Activated naive CD4-positive, alpha-beta T cell treated with anti-CD3 and anti-CD28 coated beads, Interleukin-2, amount 50 U/mL, for 24 hours (primary cell): ENCODE data around the gene S100A10.

Experiments
- H3K27ac Mint-ChIP-seq: one replicate; pipeline ENCODE4 v1.8.0; 2021; ENCODE audit warnings: mild to moderate bottlenecking, mixed read lengths
- H3K27me3 Mint-ChIP-seq: one replicate; pipeline ENCODE4 v1.8.0; 2021; ENCODE audit warnings: mixed read lengths
- H3K36me3 Mint-ChIP-seq: one replicate; pipeline ENCODE4 v1.8.0; 2021; ENCODE audit warnings: mixed read lengths
- H3K4me1 Mint-ChIP-seq: one replicate; pipeline ENCODE4 v1.8.0; 2021; ENCODE audit warnings: mixed read lengths
- H3K4me3 Mint-ChIP-seq: one replicate; pipeline ENCODE4 v1.8.0; 2021; ENCODE audit warnings: mild to moderate bottlenecking, mixed read lengths
- H3K9me3 Mint-ChIP-seq: one replicate; pipeline ENCODE4 v1.8.0; 2021; ENCODE audit warnings: mixed read lengths

Gene S100A10

DNA sequence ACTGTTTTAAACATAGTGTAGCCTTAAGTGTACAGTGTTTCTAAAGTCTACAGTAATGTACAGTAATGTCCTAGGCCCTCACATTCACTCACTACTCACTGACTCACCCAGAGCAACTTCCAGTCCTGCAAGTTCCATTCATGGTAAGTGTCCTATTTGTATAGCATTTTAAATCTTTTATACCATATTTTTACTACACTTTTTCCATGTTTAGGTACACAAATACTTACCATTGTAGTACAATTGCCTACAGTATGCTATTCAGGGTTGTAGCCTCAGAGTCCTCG is 3.6 kb upstream of the S100A10 start:
- H3K36me3 Mint-ChIP-seq, result no peaks in the 10 kb centered on the region
- H3K4me1 Mint-ChIP-seq, result peaks cover 22% of the 10 kb centered on the region
- no peak overlapping the region for H3K4me3 Mint-ChIP-seq
- no peaks in the 10 kb centered on the region for H3K27me3 Mint-ChIP-seq
- no peaks in the 10 kb centered on the region for H3K9me3 Mint-ChIP-seq
- H3K27ac Mint-ChIP-seq, result peak overlapping the region; percentile 35

DNA sequence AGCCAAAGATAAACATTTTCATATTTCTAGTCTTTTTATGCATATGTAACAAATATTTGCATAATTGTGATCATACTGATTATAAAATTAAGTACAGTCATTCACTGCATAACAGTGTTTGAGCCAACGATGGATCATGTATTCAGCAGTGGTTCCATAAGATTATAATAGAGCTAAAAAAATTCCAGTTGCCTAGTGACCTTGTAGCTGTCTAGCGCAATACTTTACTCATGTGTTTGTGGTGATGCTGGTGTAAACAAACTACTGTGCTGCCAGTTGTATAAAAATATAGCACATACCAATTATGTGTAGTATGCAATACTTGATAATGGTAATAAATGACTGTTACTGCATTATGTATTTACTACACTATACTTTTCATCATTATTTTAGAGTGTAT is 2.1 kb upstream of the S100A10 start:
- no peaks in the 10 kb centered on the region for H3K36me3 Mint-ChIP-seq
- no peak overlapping the region for H3K4me3 Mint-ChIP-seq
- no peaks in the 10 kb centered on the region for H3K27me3 Mint-ChIP-seq
- peaks cover 36% of the 10 kb centered on the region for H3K4me1 Mint-ChIP-seq
- no peak overlapping the region for H3K27ac Mint-ChIP-seq
- H3K9me3 Mint-ChIP-seq, result no peaks in the 10 kb centered on the region

DNA sequence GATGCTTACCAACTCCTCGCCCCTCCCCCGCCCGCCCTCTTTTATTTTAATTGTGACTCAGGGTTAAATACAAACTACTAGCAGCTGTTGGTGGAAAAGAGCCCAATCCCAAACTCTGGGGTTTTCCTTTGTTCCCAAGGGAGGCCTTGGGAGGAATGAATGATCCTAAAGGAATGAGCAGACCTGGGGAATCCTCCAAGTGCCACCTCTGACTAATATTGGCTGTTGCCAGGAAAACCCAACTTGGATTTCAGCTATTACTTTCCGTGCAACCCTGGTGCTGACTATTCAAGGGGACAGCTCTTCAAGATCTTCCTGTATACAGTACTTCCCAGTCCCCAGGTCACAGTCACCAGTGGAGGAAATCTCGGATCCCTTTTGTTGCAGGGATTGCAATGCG is 1.3 kb upstream of the S100A10 start:
- no peak overlapping the region for H3K27ac Mint-ChIP-seq

DNA sequence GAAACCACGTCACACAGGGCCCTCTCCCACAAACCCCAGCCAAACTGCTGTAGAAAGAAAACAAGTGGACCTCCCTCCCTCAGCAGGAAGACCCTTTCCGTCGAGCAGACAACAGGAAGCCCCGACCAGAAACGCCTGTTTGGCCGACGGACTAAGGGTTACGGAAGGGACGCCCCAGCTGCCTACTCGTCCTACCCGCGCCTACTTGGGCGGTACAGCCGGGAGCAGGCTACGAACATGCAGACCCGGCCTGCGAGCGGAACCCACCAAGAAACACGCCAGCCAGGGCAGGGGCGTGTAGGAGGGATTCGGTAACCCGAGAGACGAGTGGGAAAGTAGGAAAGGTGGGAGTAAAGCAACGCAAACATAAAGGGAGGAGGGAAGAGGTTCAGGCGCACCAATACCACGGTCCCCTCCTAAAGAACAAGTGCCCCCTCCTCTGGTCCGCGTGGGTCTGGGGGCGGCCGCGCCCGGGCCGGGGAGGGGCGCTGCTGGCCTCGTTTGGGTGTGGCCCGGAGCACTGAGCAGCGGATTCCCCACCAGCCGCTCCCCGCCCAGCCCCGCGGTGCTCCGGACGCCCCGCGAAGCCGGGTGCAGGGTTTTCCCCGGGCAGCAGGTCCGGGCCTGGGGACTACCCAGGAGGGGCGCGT is 450 bp downstream of the S100A10 start:
- no peaks in the 10 kb centered on the region for H3K36me3 Mint-ChIP-seq
- peak overlapping the region; percentile 46 for H3K27ac Mint-ChIP-seq
- peak overlapping the region; percentile 90 for H3K4me3 Mint-ChIP-seq
- peaks cover 61% of the 10 kb centered on the region for H3K4me1 Mint-ChIP-seq
- H3K27me3 Mint-ChIP-seq, result no peaks in the 10 kb centered on the region
- no peaks in the 10 kb centered on the region for H3K9me3 Mint-ChIP-seq

More for the DNA sequence above, 1.3 kb upstream of the S100A10 start:
- peak overlapping the region; percentile 11 for H3K4me3 Mint-ChIP-seq
- no peaks in the 10 kb centered on the region for H3K36me3 Mint-ChIP-seq
- H3K27me3 Mint-ChIP-seq, result no peaks in the 10 kb centered on the region
- no peaks in the 10 kb centered on the region for H3K9me3 Mint-ChIP-seq
- peaks cover 45% of the 10 kb centered on the region for H3K4me1 Mint-ChIP-seq

DNA sequence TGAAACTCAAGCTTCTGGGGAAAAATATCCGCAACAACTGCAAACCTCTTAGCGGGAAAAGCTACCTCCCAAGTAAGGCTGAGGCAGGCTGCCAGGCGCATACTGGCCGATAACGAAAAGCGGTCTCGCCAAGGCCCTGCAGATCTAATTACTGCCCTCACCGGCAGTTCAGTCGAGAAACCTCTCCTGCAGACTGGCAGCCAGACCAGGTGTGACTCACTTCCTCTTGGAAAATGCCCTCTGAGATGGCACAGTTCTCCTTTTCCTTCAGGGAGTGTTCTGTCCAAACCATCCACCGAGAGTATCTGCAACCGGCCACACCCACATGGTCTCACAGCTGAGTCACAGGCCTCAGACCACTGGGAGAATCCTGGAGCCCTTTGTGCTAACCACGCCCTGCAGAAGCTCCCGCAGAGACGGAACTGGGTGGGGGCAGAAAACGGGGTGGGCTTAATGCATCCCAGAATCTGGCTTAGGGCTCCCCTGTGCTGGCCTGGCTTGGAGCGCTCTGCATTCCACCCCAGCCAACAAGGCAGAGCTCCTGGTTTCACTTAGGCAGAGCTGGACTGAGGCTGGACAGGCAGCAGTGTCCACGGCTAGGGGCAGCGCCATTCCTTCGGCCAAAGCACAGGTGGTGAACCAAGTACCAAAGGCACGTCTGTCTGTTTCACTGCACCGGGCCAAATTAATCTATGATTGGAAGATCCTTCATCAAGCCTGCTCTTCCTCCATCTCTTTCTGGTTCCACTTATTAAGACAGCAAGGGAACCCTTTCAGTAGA is 1.2 kb downstream of the S100A10 start:
- Mint-ChIP-seq H3K4me3 (peak overlapping the region; percentile 90), H3K27me3 (no peaks in the 10 kb centered on the region), H3K4me1 (peaks cover 66% of the 10 kb centered on the region), H3K27ac (peak overlapping the region; percentile 46), H3K9me3 (no peaks in the 10 kb centered on the region), H3K36me3 (no peaks in the 10 kb centered on the region)

DNA sequence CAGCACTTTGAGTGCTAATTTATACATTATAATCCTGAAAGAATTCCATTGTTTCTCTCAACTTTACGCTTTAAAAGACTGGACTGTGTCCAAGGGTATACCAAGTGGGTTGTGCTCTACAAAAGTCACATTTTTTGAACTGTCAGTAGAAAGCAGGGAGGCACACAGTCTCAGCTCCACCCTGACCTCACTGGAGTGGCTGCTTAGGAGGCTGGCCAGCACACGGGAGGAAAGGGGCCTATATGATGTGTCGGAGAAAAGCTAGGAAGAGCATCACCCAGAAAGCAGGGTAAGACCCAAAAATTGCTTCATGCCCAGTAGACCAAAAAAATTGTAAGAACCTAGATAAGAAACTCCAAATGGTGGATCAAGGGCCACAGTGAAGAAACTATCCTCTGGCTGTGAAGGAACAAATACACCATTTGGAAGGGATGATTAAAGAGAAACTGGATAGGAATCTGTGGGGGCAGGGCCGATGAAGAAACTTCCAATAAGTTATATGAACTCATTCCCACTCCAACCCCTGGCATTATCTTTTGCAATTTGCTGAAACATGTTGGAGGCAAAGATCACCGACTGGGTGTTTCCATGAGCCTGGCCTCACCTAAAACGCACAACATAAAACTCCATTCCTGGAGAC is 1.9 kb downstream of the S100A10 start:
- H3K9me3 Mint-ChIP-seq, result no peaks in the 10 kb centered on the region
- H3K4me1 Mint-ChIP-seq, result peaks cover 66% of the 10 kb centered on the region
- H3K36me3 Mint-ChIP-seq, result no peaks in the 10 kb centered on the region
- H3K27ac Mint-ChIP-seq, result no peak overlapping the region
- peak overlapping the region; percentile 90 for H3K4me3 Mint-ChIP-seq
- no peaks in the 10 kb centered on the region for H3K27me3 Mint-ChIP-seq

DNA sequence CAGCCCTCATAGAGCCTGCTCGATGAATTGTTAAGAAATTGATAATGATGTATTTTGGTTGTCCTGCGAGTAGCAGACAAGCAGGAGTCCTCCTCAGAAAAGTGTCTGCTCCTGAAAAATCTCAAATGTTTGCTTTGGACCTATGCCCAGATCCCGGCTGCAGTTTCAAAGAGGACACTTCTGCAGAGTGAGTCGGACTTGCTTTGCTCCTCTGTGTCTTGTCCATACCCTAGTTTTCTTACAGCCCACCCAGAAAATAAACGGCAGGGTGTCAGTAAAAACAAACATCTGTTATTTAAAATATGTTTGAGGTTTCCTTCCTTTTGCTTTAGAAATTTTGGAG is 2.8 kb downstream of the S100A10 start:
- Mint-ChIP-seq H3K4me3 (peak overlapping the region; percentile 44), H3K9me3 (no peaks in the 10 kb centered on the region), H3K27ac (no peak overlapping the region), H3K4me1 (peaks cover 63% of the 10 kb centered on the region), H3K27me3 (no peaks in the 10 kb centered on the region), H3K36me3 (peaks cover 4% of the 10 kb centered on the region)

DNA sequence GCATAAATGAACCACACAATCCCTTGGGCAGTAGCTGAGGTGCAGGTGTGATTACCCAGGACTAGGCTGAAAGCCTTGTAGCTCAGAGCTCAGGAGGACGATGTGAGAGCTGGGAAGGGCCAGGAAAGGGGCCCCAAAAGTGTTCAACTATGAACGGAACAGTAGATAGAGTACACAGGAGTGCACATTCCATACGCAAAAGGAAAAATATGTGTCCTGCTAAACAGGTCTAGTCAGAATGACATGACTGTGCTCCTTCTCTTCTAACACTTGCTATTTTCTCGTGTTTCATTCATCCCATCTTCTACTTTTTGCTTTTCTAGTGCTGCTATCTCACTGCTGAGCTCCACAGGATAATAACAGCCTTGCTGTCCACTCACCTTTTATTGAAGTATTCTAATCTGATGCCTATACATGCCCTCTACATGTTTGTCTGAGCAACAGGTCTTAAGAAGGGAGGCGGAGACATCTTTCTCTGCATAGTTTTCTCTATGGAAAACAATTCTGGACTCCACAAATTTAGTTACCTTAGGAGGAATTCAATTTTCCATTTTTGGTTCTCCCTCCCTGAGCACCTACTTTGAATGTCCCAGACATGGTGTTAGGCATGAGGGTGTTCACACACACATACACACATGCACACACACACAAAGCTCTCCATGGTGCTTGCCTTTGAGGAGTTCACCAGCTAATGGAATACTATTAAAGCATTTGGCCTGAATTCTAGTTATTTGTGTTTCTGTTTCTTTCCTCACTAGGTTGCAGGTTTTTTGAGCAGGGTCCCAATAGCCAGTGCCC is 3.4 kb downstream of the S100A10 start:
- Mint-ChIP-seq H3K27me3 (no peaks in the 10 kb centered on the region), H3K36me3 (peaks cover 4% of the 10 kb centered on the region), H3K27ac (no peak overlapping the region), H3K4me3 (no peak overlapping the region), H3K4me1 (peaks cover 68% of the 10 kb centered on the region), H3K9me3 (no peaks in the 10 kb centered on the region)

DNA sequence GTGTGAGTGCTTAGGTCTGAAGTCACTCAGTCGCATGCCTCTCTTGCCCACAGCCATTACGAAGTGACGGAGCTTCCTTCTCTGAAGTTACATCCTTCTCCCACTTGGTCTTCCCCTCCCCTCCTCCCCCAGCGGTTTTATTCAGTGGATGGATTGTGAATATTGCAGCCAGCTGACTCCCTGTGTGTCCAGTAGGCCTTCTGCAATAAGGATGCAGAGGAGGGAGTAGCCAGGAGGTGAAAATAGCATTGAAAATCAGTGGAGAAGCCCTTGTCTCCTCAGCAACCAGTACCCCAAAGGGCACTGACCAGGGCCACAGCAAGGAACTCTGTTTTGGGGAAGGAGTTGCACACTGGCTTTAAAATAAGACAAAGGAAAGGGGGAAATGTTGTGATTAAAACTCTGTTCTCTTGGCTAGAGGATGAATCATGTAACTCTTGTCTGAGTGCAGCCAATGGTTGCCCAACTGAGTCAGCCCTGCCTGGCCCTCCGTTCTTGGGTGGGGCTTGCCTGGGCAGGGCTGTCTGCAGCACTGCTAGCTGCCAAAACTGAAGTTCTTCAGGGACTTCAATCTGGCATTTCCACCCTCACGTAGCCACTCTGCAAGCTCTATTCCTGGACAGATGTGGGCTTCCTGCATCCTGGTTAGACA is 4.3 kb downstream of the S100A10 start:
- Mint-ChIP-seq H3K27me3 (no peaks in the 10 kb centered on the region), H3K4me1 (peaks cover 72% of the 10 kb centered on the region), H3K36me3 (peaks cover 4% of the 10 kb centered on the region), H3K4me3 (no peak overlapping the region), H3K27ac (no peak overlapping the region), H3K9me3 (no peaks in the 10 kb centered on the region)

DNA sequence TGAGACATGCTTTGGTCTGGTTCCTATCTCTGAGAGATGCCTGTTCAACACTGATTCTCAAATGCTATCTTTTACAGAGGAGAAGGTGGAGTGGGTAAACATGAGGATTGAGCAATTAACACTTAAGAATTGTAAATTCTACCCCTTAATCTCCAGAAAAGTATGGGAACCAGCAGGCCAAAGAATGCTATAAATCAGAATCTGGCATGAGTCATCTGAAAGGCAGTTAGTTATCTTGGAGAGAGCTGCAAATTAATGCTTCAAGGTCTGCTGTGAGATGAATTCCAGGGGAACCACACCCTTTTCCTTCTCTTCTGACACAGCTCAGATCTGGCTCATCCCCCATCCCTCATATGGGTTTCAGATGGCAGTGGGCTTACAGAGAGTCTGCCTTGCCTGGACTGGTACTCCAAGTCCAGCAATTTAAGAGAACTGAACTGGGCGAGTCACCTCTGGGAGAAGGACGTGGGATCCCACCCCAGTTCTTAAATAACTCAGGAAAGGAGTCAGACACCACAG is 5.2 kb downstream of the S100A10 start:
- H3K4me1 Mint-ChIP-seq, result peaks cover 75% of the 10 kb centered on the region
- no peaks in the 10 kb centered on the region for H3K27me3 Mint-ChIP-seq
- H3K27ac Mint-ChIP-seq, result no peak overlapping the region
- no peak overlapping the region for H3K4me3 Mint-ChIP-seq
- H3K36me3 Mint-ChIP-seq, result peaks cover 4% of the 10 kb centered on the region
- H3K9me3 Mint-ChIP-seq, result no peaks in the 10 kb centered on the region

DNA sequence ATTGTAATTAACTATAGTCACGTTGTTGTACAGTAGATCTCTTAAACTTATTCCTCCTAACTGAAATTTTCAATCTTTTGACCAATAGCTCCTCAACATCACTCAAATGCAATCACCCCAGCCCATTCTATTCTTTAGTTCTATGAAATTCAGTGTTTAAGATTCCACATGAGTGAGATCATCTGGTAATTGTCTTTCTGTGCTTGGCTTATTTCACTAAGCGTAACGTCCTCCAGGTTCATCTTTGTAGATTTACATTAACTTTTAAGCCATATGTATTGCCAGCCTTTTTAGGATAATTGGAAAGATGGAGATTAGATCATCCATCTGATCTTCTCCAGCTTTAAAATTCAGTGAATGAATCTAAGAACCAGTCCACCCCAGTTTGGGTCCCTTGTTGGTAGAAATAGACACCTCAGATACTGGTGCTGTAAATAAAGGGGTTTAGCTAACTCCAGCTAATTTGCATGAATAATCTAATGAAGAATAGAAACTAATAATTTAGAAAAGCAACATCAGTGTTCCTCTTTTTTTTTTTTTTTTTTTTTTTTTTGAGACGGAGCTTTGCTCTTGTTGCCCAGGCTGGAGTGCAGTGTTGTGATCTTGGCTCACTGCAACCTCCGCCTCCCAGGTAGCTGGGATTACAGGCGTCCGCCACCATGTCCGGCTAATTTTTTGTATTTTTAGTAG is 7.0 kb downstream of the S100A10 start:
- no peaks in the 10 kb centered on the region for H3K9me3 Mint-ChIP-seq
- peaks cover 12% of the 10 kb centered on the region for H3K36me3 Mint-ChIP-seq
- no peak overlapping the region for H3K4me3 Mint-ChIP-seq
- H3K27ac Mint-ChIP-seq, result peak overlapping the region; percentile 42
- H3K4me1 Mint-ChIP-seq, result peaks cover 61% of the 10 kb centered on the region
- no peaks in the 10 kb centered on the region for H3K27me3 Mint-ChIP-seq

DNA sequence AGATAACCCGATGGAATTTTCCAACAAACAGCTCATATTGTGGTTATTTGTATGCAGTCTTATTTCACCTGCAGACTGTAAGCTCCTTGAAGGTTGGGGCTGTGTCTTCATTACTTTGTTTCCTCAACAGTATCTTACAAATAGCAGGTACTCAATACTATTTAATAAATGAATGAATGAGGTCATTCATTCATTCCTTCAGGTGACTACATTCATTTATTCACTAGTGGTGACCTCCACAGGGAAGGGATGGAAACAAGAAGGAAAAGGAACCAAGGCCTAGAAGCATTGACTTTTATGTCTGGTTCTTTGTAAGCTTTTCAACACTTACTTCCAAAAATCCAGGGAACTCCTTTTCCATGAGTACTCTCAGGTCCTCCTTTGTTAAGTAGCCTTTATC is 7.9 kb downstream of the S100A10 start:
- H3K27ac Mint-ChIP-seq, result peak overlapping the region; percentile 68
- H3K36me3 Mint-ChIP-seq, result peaks cover 14% of the 10 kb centered on the region
- H3K9me3 Mint-ChIP-seq, result no peaks in the 10 kb centered on the region
- peaks cover 52% of the 10 kb centered on the region for H3K4me1 Mint-ChIP-seq
- no peak overlapping the region for H3K4me3 Mint-ChIP-seq
- no peaks in the 10 kb centered on the region for H3K27me3 Mint-ChIP-seq

DNA sequence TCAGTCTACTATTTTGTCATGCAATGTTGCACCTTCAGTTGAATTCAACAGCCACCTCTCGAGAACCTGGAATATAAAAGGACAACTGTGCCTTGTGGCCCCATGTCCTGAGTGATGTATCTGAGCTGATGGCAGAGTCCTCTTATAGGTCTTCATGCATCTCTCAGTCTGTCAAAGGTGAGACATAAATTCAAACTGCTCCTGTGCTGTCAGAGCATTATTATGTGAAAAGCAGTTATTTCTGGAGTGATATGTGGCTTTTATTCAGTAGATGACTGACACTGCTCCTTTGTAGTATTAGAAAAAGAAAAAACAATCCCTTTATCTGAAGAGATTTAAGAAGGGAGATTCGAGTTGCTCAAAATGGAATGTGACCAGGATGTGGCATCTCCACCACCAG is 8.4 kb downstream of the S100A10 start:
- Mint-ChIP-seq H3K36me3 (peaks cover 14% of the 10 kb centered on the region), H3K27me3 (no peaks in the 10 kb centered on the region), H3K4me1 (peaks cover 48% of the 10 kb centered on the region), H3K9me3 (no peaks in the 10 kb centered on the region), H3K27ac (peak overlapping the region; percentile 41), H3K4me3 (no peak overlapping the region)

DNA sequence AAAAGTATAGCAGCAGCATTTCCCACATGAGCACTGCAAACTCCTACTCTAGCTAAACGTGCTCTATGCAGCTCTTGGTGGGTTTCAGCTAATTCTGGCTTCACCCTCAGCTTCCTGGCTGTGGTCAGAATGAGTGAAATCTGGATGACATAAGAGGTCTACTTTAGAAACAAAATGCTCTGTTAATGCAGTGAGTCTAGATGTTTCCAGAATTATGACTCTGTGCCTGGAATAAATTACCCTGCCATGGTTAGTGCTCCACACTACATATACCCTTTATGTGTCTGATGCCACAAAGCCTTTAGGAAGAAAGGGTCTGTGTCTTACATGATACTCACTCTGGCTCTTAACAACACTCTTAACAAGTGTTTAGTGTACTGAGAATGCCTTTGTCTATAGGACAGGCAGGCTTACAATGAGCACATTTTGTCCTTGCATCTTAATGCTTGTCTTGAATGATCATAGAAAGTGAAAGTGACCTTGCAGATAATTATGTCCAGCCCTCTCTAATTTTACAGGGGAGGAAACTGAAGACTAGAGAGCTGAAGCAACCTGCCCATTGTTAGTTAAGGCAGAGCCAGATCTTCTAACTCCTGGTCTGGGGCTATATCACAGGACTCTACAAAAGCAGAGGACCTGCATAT is 9.2 kb downstream of the S100A10 start:
- peaks cover 39% of the 10 kb centered on the region for H3K4me1 Mint-ChIP-seq
- H3K36me3 Mint-ChIP-seq, result peaks cover 14% of the 10 kb centered on the region
- H3K4me3 Mint-ChIP-seq, result peak overlapping the region; percentile 40
- peak overlapping the region; percentile 82 for H3K27ac Mint-ChIP-seq
- no peaks in the 10 kb centered on the region for H3K9me3 Mint-ChIP-seq
- no peaks in the 10 kb centered on the region for H3K27me3 Mint-ChIP-seq
